ENCODE measurements around the gene DNM1.

DNM1 gene

GRCh38 chr9:128249558-128249907 lies 46.4 kb downstream of the DNM1 start:
- no peak for TF ChIP-seq CTCF (IDR thresholded peaks at IDR 0.05; ENCODE audit: insufficient read depth, low read depth, low read length, missing control alignments)
- H3K4me3 ChIP-seq (ENCODE audit: low read length) = no peak overlapping the region
- no peak for DNase-seq (ENCODE audit: low read depth)

DNA sequence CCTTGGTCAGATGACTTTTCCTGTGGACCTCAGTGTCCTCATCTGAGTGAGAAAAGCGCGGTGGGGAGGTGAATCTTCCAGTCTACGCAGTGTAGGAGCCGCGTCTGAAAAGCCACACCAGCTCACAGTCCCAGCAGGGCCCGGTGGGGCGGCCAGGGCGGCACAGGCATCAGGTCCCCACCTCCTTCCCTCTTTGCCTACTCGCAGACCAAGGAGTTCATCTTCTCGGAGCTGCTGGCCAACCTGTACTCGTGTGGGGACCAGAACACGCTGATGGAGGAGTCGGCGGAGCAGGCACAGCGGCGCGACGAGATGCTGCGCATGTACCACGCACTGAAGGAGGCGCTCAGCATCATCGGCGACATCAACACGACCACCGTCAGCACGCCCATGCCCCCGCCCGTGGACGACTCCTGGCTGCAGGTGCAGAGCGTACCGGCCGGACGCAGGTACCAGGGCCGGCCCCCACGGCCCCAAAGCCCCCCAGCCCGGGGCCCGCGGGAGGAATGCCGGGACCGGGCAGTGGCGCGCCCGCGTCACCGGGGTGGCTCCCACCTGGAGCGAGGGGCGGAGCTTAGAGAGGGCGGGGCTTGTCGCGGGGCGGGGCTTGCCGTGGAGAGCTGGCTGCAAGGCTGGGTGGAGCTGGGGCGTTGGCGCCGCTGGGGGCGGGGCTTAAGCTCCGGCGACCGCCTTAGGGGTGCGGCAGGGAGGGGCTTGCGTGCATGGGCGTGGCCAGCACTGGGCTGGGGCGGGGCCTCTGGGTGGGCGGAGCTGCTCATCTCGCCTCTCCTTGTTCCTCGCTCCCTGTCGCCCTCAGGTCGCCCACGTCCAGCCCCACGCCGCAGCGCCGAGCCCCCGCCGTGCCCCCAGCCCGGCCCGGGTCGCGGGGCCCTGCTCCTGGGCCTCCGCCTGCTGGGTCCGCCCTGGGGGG lies 47.0 kb downstream of the DNM1 start:
- DNase-seq (ENCODE audit: low read depth) = peak; percentile 97
- H3K4me3 ChIP-seq (ENCODE audit: low read length) = peak overlapping the region; percentile 56
- peak; percentile 13 for TF ChIP-seq CTCF (IDR thresholded peaks at IDR 0.05; ENCODE audit: insufficient read depth, low read depth, low read length, missing control alignments)

DNA sequence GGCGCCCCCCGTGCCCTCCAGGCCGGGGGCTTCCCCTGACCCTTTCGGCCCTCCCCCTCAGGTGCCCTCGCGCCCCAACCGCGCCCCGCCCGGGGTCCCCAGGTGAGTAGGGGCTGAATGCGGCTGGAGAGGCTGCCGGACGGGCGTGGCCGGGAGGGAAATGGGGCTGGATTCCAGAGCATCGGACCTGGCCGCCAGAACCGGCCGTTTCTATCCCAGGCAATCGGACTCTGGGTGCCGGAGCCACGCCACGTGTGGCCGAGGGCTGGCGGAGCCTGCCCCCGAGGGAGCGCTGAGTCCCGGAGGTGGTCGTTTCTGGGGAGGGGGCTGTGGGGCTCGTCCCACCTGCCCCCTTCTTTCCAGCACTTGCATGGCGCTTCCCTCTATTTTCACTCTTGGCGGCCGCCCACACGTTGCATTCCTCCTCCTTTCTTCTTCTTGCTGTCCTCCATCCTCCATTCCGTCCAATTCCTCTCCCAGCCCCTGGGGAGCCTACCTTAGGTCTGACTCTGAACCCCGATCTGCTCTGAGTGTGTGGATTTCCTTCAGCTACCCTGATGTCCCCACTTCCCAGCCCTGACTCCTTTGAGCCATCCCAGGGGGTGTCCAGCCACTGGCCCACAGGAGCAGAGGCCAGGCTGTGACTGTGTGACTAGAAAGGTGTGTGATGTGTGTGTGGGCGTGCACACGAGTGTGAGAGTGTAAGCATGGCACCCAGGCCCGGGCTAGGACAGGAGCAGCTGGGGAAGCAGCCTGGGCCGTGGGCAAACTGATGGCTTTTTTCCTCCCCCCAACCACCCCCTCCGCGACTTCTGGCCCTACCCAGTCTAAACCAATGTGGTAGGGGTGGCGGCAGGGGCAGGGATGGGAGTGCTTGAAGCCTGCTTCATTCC lies 47.9 kb downstream of the DNM1 start:
- peak overlapping the region; percentile 56 for H3K4me3 ChIP-seq (ENCODE audit: low read length)
- DNase-seq (ENCODE audit: low read depth) = no peak
- TF ChIP-seq CTCF (IDR thresholded peaks at IDR 0.05; ENCODE audit: insufficient read depth, low read depth, low read length, missing control alignments) = no peak

DNA sequence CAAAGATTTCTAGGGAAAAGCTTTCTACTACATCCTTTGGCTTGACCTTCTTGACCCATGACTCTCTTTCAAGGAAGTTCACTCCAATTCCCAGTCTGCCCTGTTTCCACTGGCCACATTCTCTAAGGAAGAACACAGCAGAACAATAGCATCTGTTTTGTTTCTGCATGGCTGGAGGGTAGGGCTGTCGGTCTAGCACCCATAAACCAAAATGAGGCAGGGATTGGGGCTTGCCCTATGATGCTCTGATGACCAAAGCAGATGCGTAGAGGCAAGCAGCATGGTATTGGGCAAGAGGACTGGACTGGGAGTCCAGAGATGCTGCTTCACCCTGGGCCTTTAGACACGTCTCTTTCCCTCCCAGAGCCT lies 48.5 kb downstream of the DNM1 start:
- no peak for TF ChIP-seq CTCF (IDR thresholded peaks at IDR 0.05; ENCODE audit: insufficient read depth, low read depth, low read length, missing control alignments)
- no peak overlapping the region for H3K4me3 ChIP-seq (ENCODE audit: low read length)
- no peak for DNase-seq (ENCODE audit: low read depth)

DNA sequence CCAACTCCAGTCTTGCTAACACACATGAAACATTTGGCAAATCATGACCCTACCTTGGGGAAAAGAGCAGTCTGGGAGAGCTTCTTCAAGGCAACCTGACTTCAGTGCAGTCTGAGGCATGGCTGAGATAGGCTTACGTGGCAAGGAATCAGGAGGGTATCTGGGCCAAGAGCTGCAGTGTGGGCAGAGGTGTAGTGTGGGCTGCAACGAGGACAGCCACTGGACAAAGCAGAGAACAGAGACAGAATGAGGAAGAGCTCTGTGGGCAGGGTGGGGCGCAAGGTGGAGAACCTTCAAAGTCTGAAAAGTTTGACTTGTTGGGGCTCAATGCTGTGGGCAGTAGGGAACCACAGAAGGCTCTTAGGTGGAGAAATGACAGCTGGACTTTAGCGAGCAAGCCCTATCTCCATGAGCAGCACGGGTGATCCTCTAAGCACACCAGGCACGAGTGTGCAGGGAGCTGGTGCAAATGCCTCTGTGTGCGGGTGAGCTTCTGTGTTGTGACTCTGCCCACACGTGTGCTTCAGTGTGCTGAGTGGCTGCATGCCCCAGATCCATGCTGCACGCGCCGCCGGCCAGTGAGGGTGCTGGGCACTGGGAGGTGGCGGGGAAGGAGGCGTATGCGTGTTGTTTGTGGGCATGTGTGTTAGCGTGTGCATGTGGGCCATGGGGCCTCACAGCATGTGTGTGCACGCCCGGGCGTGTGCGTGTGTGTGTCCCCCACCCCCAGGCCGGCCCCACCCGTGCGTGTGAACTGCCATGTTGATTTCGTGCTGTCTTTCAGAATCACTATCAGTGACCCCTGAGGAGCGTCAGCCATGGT lies 49.3 kb downstream of the DNM1 start:
- DNase-seq (ENCODE audit: low read depth) = no peak
- H3K4me3 ChIP-seq (ENCODE audit: low read length) = no peak overlapping the region
- TF ChIP-seq CTCF (IDR thresholded peaks at IDR 0.05; ENCODE audit: insufficient read depth, low read depth, low read length, missing control alignments) = no peak

- TF ChIP-seq CTCF (IDR thresholded peaks at IDR 0.05; ENCODE audit: insufficient read depth, low read depth, low read length, missing control alignments) = no peak
- no peak overlapping the region for H3K4me3 ChIP-seq (ENCODE audit: low read length)
- DNase-seq (ENCODE audit: low read depth) = no peak
Observed at GRCh38 chr9:128253140-128253990, 50.2 kb downstream of the DNM1 start.
